Measurements from ENCODE around the gene COQ10B.

The COQ10B gene

DNA sequence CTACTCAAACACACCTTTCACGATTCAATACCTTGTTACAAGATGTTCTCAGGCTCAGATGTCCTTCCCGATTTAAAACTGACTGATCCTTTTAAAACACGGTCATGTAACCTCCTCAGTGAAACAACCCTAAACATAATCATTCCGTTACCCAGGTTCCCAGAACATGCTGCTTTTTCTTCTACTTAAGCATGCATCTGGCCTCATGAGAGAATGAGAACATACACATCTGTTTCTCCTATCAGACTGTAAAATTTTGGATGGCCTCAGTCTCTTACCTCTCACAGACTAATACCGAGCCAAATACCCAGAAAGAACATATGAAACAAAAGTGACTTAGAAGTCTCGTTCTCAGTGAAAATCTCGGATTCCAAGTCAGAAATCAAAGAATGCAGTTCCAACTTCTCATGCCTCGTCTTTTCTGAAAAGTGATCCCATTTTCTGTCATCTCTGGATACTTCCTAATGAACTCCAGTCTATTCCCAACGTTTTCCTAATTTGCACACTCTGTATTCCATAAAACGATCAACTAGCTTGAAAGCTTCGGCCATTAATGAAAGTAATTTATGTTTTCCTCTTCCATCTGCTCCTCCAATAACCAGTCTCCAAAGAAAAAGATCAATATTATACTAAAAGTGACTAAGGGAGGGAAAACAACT, 19.4 kb upstream of the COQ10B start:
- H3K4me3 ChIP-seq (ENCODE audit: insufficient read depth in 1 of 2, low read depth in 1 of 2, low read length in 2 of 2): peak overlapping the region; percentile 70 to 94
- H2BK15ac ChIP-seq (ENCODE audit: low read depth, poor library complexity, severe bottlenecking): no peak overlapping the region
- DNase-seq: peak; percentile 29
- H2BK120ac ChIP-seq (ENCODE audit: low read depth, low read length): no peak overlapping the region
- H3K27me3 ChIP-seq (ENCODE audit: control insufficient read depth in 1 of 2, insufficient read depth in 1 of 2, low read length in 2 of 2): no peaks in the 10 kb centered on the region
- H4K91ac ChIP-seq (ENCODE audit: low read length): no peak overlapping the region
- H3K4me2 ChIP-seq (ENCODE audit: low read length, poor library complexity, severe bottlenecking): peak overlapping the region; percentile 74
- no peak overlapping the region for H3K27ac ChIP-seq (ENCODE audit: low read length, poor library complexity, severe bottlenecking)
- H3K14ac ChIP-seq (ENCODE audit: low read length in 2 of 2): no peak overlapping the region
- no peaks in the 10 kb centered on the region for H3K9me3 ChIP-seq (ENCODE audit: control insufficient read depth, low read length)
- H2BK12ac ChIP-seq (ENCODE audit: low read length in 2 of 2): no peak overlapping the region
- peak overlapping the region; percentile 100 for H3K9ac ChIP-seq (ENCODE audit: low read length)
- no peak overlapping the region for H4K8ac ChIP-seq (ENCODE audit: low read length)
- peaks cover 0 to 5% of the 10 kb centered on the region in 2 experiments for H3K36me3 ChIP-seq (ENCODE audit: control insufficient read depth in 1 of 2, insufficient read depth in 2 of 2, low read depth in 1 of 2, low read length in 2 of 2)
- H2AFZ ChIP-seq (ENCODE audit: low read depth, low read length): no peak overlapping the region
- H2BK5ac ChIP-seq (ENCODE audit: low read depth, low read length, poor library complexity, severe bottlenecking): no peak overlapping the region
- H3K79me1 ChIP-seq (replicated peaks; ENCODE audit: low read length, poor library complexity, severe bottlenecking): peaks cover 11% of the 10 kb centered on the region
- H2AK5ac ChIP-seq (ENCODE audit: low read length, severe bottlenecking): no peak overlapping the region
- H3K4ac ChIP-seq (ENCODE audit: low read depth in 1 of 2, low read length in 2 of 2): peak overlapping the region in 1 of 2 experiments; percentile 36
- no peak overlapping the region for H3K23ac ChIP-seq (ENCODE audit: low read length in 2 of 2)
- 1% methylated on average over 11 of the region's 11 CpGs for WGBS
- no peak overlapping the region for H3K18ac ChIP-seq (ENCODE audit: low read depth in 1 of 2, low read length in 2 of 2)
- H3K4me1 ChIP-seq (ENCODE audit: control insufficient read depth, insufficient read depth, low read depth, low read length): peaks cover 13% of the 10 kb centered on the region

DNA sequence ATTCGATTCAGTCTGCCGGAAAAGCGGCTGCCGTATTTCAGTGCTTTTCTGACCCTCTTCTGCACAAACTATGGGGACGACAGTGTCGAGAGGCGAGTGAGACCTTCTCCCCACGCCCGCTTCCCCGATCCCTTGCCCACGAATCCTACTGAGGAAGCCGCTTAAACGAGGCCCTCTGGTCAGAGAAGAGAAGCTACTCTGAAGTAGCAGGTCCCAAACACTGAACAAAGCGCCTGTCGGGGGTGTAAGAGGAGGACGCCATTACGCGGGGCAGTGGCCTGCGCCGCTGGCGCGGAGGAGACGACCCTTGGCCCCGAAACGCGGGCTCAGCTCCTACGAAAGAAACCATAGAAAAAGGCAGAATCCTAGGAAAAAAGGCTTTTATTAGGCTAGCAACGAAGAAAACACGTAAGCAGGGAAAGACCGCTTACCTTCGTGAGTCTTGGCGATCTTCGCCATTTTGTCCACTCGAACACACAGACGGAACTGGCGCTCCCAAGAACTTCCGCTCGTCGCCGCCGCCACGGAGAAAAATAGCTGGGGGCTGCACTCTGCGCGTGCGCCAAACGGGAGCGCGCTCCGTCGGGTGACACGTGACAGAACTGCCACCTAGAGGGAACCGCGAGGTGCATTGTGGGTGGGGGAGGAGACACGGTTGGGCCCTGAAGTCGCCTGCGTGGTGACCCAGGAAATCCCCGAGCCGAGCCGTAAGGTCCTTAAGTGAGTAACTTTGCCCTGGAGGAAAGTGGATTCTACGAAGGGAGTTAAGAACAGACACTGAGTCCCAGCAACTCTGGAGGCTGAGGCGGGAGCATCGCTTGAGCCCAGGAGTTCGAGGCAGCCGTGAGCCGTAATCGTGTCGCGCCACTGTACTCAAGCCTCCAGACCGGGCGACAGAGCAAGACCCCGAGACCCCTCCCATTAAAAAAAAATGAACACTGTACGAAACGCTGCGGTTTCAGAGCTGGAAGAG, 18.5 kb upstream of the COQ10B start, which contains the start of gene SF3B1:
Gene SF3B1 (minus strand): TSS at position 488 of the 973 bp plus-strand sequence. CDS start 29 bp downstream, at position 459.
- peak within 1 kb of the TSS; percentile 70 to 94 for H3K4me3 ChIP-seq (ENCODE audit: insufficient read depth in 1 of 2, low read depth in 1 of 2, low read length in 2 of 2)
- H3K79me1 ChIP-seq (replicated peaks; ENCODE audit: low read length, poor library complexity, severe bottlenecking): peaks cover 11% of the 10 kb centered on the region
- peak within 1 kb of the TSS in 1 of 2 experiments; percentile 2 for H3K14ac ChIP-seq (ENCODE audit: low read length in 2 of 2)
- no peak within 1 kb of the TSS for H2AFZ ChIP-seq (ENCODE audit: low read depth, low read length)
- DNase-seq: peak; percentile 99
- peak within 1 kb of the TSS; percentile 79 to 95 for H3K18ac ChIP-seq (ENCODE audit: low read depth in 1 of 2, low read length in 2 of 2)
- H2BK120ac ChIP-seq (ENCODE audit: low read depth, low read length): peak within 1 kb of the TSS; percentile 82
- H3K27me3 ChIP-seq (ENCODE audit: control insufficient read depth in 1 of 2, insufficient read depth in 1 of 2, low read length in 2 of 2): no peaks in the 10 kb centered on the region
- peak within 1 kb of the TSS; percentile 100 for H3K9ac ChIP-seq (ENCODE audit: low read length)
- no peaks in the 10 kb centered on the region for H3K36me3 ChIP-seq (ENCODE audit: control insufficient read depth in 1 of 2, insufficient read depth in 2 of 2, low read depth in 1 of 2, low read length in 2 of 2)
- no peaks in the 10 kb centered on the region for H3K9me3 ChIP-seq (ENCODE audit: control insufficient read depth, low read length)
- H2AK5ac ChIP-seq (ENCODE audit: low read length, severe bottlenecking): peak within 1 kb of the TSS; percentile 47
- peaks cover 13% of the 10 kb centered on the region for H3K4me1 ChIP-seq (ENCODE audit: control insufficient read depth, insufficient read depth, low read depth, low read length)
- peak within 1 kb of the TSS in 1 of 2 experiments; percentile 63 for H2BK12ac ChIP-seq (ENCODE audit: low read length in 2 of 2)
- peak within 1 kb of the TSS; percentile 74 for H3K4me2 ChIP-seq (ENCODE audit: low read length, poor library complexity, severe bottlenecking)
- no peak within 1 kb of the TSS for H2BK15ac ChIP-seq (ENCODE audit: low read depth, poor library complexity, severe bottlenecking)
- peak within 1 kb of the TSS; percentile 76 for H2BK5ac ChIP-seq (ENCODE audit: low read depth, low read length, poor library complexity, severe bottlenecking)
- H3K4ac ChIP-seq (ENCODE audit: low read depth in 1 of 2, low read length in 2 of 2): peak within 1 kb of the TSS; percentile 72 to 73
- peak within 1 kb of the TSS; percentile 55 for H4K91ac ChIP-seq (ENCODE audit: low read length)
- H3K27ac ChIP-seq (ENCODE audit: low read length, poor library complexity, severe bottlenecking): peak within 1 kb of the TSS; percentile 94
- H4K8ac ChIP-seq (ENCODE audit: low read length): peak within 1 kb of the TSS; percentile 91
- peak within 1 kb of the TSS in 1 of 2 experiments; percentile 5 for H3K23ac ChIP-seq (ENCODE audit: low read length in 2 of 2)
- WGBS: under 1% methylated on average over 68 of the region's 74 CpGs

DNA sequence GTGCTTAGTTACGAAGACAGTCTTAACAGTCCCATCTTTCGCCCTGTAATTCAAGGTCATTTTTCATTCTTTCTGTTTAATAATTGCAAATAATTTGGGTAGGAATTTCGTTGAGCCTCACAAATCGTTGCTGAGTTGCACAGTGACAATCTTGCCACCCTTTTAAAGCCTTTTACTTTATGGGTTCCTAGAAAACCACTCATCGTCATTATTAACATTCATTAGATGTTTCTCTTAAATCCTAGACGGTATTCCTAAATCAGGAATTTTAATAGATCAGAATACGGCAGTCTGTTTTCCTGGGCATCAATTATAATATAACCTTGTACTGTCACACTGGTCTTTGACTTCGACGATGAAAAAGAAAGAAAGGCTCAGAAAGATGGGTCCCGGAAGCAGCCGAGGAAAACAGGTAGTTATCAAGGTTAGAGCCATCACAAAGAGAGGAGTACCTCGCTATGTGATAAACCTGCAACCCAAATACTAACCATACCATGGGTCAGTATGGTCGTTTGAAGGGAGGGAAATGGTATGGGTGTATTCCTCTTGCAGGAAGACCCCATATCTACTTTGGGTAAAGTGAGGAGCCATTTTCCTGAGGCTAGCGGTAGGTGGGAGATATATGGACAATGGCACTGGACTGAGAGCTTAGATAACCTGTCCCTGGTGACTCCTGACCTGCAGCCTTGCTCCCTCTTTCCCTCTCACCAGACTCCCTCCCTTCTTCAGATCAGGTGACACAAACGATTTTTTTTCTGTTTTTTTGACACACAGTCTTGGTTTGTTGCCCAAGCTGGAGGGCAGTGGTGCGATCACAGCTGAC, 17.5 kb upstream of the COQ10B start:
- Histone ChIP-seq H2AFZ (ENCODE audit: low read depth, low read length) (no peak overlapping the region), H3K9ac (ENCODE audit: low read length) (peak overlapping the region; percentile 100), H3K4me2 (ENCODE audit: low read length, poor library complexity, severe bottlenecking) (peak overlapping the region; percentile 36), H3K14ac (ENCODE audit: low read length in 2 of 2) (no peak overlapping the region), H3K4me1 (ENCODE audit: control insufficient read depth, insufficient read depth, low read depth, low read length) (peaks cover 12% of the 10 kb centered on the region), H3K4me3 (ENCODE audit: insufficient read depth in 1 of 2, low read depth in 1 of 2, low read length in 2 of 2) (peak overlapping the region; percentile 60 to 94), H3K79me1 (replicated peaks; ENCODE audit: low read length, poor library complexity, severe bottlenecking) (peaks cover 11% of the 10 kb centered on the region), H4K8ac (ENCODE audit: low read length) (peak overlapping the region; percentile 29), H2BK12ac (ENCODE audit: low read length in 2 of 2) (peak overlapping the region in 1 of 2 experiments; percentile 31), H3K18ac (ENCODE audit: low read depth in 1 of 2, low read length in 2 of 2) (peak overlapping the region; percentile 76), H4K91ac (ENCODE audit: low read length) (peak overlapping the region; percentile 14), H2BK5ac (ENCODE audit: low read depth, low read length, poor library complexity, severe bottlenecking) (peak overlapping the region; percentile 76), H3K36me3 (ENCODE audit: control insufficient read depth in 1 of 2, insufficient read depth in 2 of 2, low read depth in 1 of 2, low read length in 2 of 2) (no peaks in the 10 kb centered on the region), H3K27ac (ENCODE audit: low read length, poor library complexity, severe bottlenecking) (peak overlapping the region; percentile 85), H3K9me3 (ENCODE audit: control insufficient read depth, low read length) (no peaks in the 10 kb centered on the region), H2AK5ac (ENCODE audit: low read length, severe bottlenecking) (peak overlapping the region; percentile 47), H3K27me3 (ENCODE audit: control insufficient read depth in 1 of 2, insufficient read depth in 1 of 2, low read length in 2 of 2) (no peaks in the 10 kb centered on the region), H2BK15ac (ENCODE audit: low read depth, poor library complexity, severe bottlenecking) (no peak overlapping the region), H3K23ac (ENCODE audit: low read length in 2 of 2) (no peak overlapping the region), H3K4ac (ENCODE audit: low read depth in 1 of 2, low read length in 2 of 2) (peak overlapping the region; percentile 73 to 78), H2BK120ac (ENCODE audit: low read depth, low read length) (peak overlapping the region; percentile 82)
- DNase-seq: no peak
- 48% methylated on average over 15 of the region's 16 CpGs for WGBS
